Calu3 (cell line): Measurements from ENCODE around the gene NAPEPLD. TPM values are rescaled to one million over a fixed set of nuclear protein-coding genes. Genes with fewer than 3 reads are reported as not detected.
"Not testable (repeated sequence)": the region's sequence is repeated elsewhere in the genome, so short reads cannot be mapped to it uniquely, and the experiment has no call there.

Source experiments
- BruUV-seq: library from RNA; stranded (reverse); fragments of 400-500 nt; replicated peaks from 2 replicates; lab custom pipeline; 2021; lab: Mats Ljungman, UMichigan
- CTCF ChIA-PET: fragments of 300-600 bp; sonication (Branson Sonifier 250); formaldehyde crosslinking; loops from one replicate; lab custom pipeline; 2022; ENCODE audit warnings: antibody characterized with exemption; lab: Charles Lee
- DNase-seq: peaks from one replicate; pipeline ENCODE4 v3.0.0; 2022
- H3K27ac Mint-ChIP-seq: one replicate; pipeline ENCODE4 v1.8.0; 2022; ENCODE audit warnings: mixed read lengths; ENCODE audit not compliant: unreplicated experiment
- H3K27me3 Mint-ChIP-seq: one replicate; pipeline ENCODE4 v1.8.0; 2022; ENCODE audit warnings: mixed read lengths; ENCODE audit not compliant: unreplicated experiment
- H3K36me3 Mint-ChIP-seq: one replicate; pipeline ENCODE4 v1.8.0; 2022; ENCODE audit warnings: mild to moderate bottlenecking, moderate library complexity, mixed read lengths; ENCODE audit not compliant: insufficient read depth, unreplicated experiment
- H3K4me1 Mint-ChIP-seq: one replicate; pipeline ENCODE4 v1.8.0; 2022; ENCODE audit warnings: mild to moderate bottlenecking, low read depth, mixed read lengths; ENCODE audit not compliant: unreplicated experiment
- H3K4me3 Mint-ChIP-seq: one replicate; pipeline ENCODE4 v1.8.0; 2022; ENCODE audit warnings: mild to moderate bottlenecking, low read depth, moderate library complexity, mixed read lengths; ENCODE audit not compliant: unreplicated experiment
- H3K9me3 Mint-ChIP-seq: one replicate; pipeline ENCODE4 v1.8.0; 2022; ENCODE audit warnings: low read depth, mixed read lengths; ENCODE audit not compliant: unreplicated experiment
- intact Hi-C: fragments of 100-400 bp; cut with micrococcal nuclease; formaldehyde crosslinking; loops from one replicate; pipeline ENCODE4 v1.10.0; 2022; ENCODE audit not compliant: unreplicated experiment
- total RNA-seq: library from RNA; stranded (reverse); gene quantifications from 2 replicates; pipeline ENCODE4 v1.2.3, GENCODE V29; 2022
- TF ChIP-seq, protein P1 (sequence below): fragments of 200-600 bp; IDR thresholded peaks from one replicate; pipeline ENCODE4 v1.8.0; 2022; ENCODE audit warnings: antibody characterized with exemption; ENCODE audit not compliant: unreplicated experiment

The NAPEPLD gene
- total RNA-seq, 1 experiment from 2014 or later = 28.6 TPM

DNA sequence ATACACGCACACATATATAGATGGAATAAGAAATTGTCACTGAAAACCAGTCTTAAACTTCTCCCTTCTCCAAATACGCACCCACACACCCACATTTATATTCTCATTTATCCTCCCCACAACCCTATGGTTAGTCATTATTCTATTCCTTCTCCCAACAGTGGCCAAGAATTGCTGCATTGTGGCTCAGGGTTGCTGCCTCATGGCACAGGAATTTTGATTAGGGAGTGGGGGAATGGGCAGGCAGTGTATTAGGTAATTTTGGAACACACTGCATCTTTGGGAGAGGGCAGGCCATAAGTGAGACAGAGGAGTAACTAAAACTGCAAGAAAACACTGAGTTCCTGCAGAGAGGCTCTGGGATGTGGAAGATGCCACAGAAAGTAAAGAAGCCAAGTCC is 35.7 kb downstream of the NAPEPLD start:
- H3K9me3 Mint-ChIP-seq = peaks cover 7% of the 10 kb centered on the region
- H3K27me3 Mint-ChIP-seq = no peaks in the 10 kb centered on the region
- peak; percentile 32 for DNase-seq
- CTCF ChIA-PET = no interaction called here
- peaks cover 36% of the 10 kb centered on the region for H3K4me1 Mint-ChIP-seq
- peaks cover 8% of the 10 kb centered on the region for H3K36me3 Mint-ChIP-seq
- intact Hi-C loops = loop anchor here (5.0 kb wide), 1 partner anchor 34 kb away; the partner anchor contains the start of gene NAPEPLD
- H3K4me3 Mint-ChIP-seq = no peak overlapping the region
- BruUV-seq = no TSS peak
- TF ChIP-seq, protein P1, sequence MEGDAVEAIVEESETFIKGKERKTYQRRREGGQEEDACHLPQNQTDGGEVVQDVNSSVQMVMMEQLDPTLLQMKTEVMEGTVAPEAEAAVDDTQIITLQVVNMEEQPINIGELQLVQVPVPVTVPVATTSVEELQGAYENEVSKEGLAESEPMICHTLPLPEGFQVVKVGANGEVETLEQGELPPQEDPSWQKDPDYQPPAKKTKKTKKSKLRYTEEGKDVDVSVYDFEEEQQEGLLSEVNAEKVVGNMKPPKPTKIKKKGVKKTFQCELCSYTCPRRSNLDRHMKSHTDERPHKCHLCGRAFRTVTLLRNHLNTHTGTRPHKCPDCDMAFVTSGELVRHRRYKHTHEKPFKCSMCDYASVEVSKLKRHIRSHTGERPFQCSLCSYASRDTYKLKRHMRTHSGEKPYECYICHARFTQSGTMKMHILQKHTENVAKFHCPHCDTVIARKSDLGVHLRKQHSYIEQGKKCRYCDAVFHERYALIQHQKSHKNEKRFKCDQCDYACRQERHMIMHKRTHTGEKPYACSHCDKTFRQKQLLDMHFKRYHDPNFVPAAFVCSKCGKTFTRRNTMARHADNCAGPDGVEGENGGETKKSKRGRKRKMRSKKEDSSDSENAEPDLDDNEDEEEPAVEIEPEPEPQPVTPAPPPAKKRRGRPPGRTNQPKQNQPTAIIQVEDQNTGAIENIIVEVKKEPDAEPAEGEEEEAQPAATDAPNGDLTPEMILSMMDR = no peak
- H3K27ac Mint-ChIP-seq = peak overlapping the region; percentile 8

DNA sequence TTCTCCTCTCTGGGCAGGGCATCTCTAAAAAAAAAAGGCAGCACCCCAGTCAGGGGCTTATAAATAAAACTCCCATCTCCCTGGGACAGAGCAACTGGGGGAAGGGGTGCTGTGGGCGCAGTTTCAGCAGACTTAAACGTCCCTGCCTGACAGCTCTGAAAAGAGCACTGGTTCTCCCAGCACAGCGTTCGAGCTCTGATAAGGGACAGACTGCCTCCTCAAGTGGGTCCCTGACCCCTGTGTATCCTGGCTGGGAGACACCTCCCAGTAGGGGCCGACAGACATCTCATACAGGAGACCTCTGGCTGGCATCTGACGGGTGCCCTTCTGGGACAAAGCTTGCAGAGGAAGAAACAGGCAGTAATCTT is 42.2 kb downstream of the NAPEPLD start:
- H3K4me3 Mint-ChIP-seq, BruUV-seq, H3K4me1 Mint-ChIP-seq, H3K9me3 Mint-ChIP-seq, H3K27ac Mint-ChIP-seq, H3K27me3 Mint-ChIP-seq, intact Hi-C loops, CTCF ChIA-PET, DNase-seq: not testable (repeated sequence)
- H3K36me3 Mint-ChIP-seq = peaks cover 14% of the 10 kb centered on the region

DNA sequence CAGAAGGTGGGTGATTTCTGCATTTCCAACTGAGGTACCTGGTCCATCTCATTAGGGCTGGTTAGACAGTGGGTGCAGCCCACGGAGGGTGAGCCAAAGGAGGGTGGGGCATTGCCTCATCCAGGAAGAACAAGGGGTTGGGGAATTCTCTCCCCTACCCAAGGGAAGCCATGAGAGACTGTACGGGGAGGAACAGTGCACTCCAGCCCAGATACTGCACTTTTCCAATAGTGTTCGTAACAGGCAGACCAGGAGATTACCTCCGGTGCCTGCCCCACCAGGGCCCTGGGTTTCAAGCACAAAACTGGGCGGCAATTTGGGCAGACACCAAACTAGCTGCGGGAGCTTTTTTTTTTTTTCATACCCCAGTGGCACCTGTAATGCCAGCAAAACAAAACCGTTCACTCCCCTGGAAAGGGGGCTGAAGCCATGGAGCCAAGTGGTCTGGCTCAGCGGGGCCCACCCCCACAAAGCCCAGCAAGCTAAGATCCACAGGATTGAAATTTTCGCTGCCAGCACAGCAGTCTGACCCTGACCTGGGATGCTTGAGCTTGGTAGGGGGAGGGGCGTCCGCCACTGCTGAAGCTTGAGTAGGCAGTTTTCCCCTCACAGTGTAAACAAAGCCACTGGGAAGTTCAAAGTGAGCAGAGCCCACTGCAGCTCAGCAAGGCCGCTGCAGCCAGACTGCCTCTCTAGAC is 42.7 kb downstream of the NAPEPLD start:
- Mint-ChIP-seq H3K9me3 (peaks cover 7% of the 10 kb centered on the region), H3K27ac (no peak overlapping the region), H3K4me3 (no peak overlapping the region), H3K27me3 (no peaks in the 10 kb centered on the region), H3K36me3 (peaks cover 14% of the 10 kb centered on the region), H3K4me1 (peaks cover 8% of the 10 kb centered on the region)
- intact Hi-C loops = no loop called here
- CTCF ChIA-PET = no interaction called here
- DNase-seq = no peak
- TF ChIP-seq, protein P1 = no peak
- no TSS peak for BruUV-seq

DNA sequence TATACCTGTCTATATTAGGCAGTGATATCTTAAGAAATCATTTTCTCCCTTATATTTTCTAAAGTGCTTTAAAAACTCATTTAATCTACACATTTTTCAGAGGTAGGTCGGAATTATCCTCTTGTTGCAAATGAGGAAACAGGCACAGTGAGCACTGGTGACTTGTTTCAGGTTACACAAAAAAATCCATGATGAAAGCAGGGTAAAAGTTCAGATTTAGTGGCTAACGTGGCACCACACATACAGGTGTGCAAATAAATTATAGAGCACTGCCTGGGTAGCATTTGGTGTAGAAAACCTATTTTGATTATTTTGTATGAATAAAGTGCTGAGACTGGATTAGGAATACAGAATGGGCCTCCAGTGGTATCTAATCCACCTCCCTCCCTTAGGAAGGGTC is 47.4 kb downstream of the NAPEPLD start:
- TF ChIP-seq, protein P1 = no peak
- no peak overlapping the region for H3K4me3 Mint-ChIP-seq
- intact Hi-C loops = no loop called here
- H3K4me1 Mint-ChIP-seq = no peaks in the 10 kb centered on the region
- no peak overlapping the region for H3K27ac Mint-ChIP-seq
- H3K27me3 Mint-ChIP-seq = no peaks in the 10 kb centered on the region
- peaks cover 23% of the 10 kb centered on the region for H3K36me3 Mint-ChIP-seq
- DNase-seq = no peak
- no peaks in the 10 kb centered on the region for H3K9me3 Mint-ChIP-seq
- BruUV-seq = no TSS peak
- CTCF ChIA-PET = interaction anchor here (0.7 kb wide), 1 partner anchor 20 kb away, joined by 6 read pairs; no protein-coding TSS in a partner anchor

DNA sequence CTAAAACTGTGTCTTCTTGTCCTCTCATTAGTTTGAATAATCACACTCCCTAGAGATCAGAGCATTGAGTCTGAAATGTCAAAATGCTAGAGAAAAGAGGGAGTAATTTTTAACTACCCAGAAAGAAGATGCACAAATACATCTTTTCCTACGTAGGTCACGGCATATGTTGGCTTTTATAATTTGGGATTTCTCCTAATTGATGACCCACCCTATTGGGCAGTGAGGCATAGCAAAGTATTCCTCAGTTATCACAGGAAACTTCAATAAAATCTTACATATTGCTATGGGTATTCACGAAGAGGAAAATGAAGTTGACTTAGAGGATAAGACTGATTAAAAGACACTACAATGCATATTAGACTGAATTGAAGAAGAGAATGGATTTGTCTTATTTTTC is 48.6 kb downstream of the NAPEPLD start:
- no TSS peak for BruUV-seq
- CTCF ChIA-PET = no interaction called here
- H3K9me3 Mint-ChIP-seq = no peaks in the 10 kb centered on the region
- H3K4me3 Mint-ChIP-seq = no peak overlapping the region
- H3K4me1 Mint-ChIP-seq = no peaks in the 10 kb centered on the region
- intact Hi-C loops = no loop called here
- H3K27ac Mint-ChIP-seq = no peak overlapping the region
- DNase-seq = no peak
- no peaks in the 10 kb centered on the region for H3K27me3 Mint-ChIP-seq
- peaks cover 13% of the 10 kb centered on the region for H3K36me3 Mint-ChIP-seq
- TF ChIP-seq, protein P1 = no peak
